H1 (cell line): ENCODE results near the gene TMTC4. TPM values are rescaled to one million over a fixed set of nuclear protein-coding genes. Genes with fewer than 3 reads are reported as not detected.

Experiments
- CTCF ChIA-PET: fragments of 300-600 bp; sonication (Branson Sonifier 250); formaldehyde crosslinking; loops from one replicate; lab custom pipeline; 2021; ENCODE audit not compliant: partially characterized antibody; lab: Charles Lee
- POLR2A ChIA-PET: fragments of 300-600 bp; sonication (Branson Sonifier 250); formaldehyde crosslinking; loops from one replicate; lab custom pipeline; 2021; ENCODE audit warnings: inconsistent platforms; ENCODE audit not compliant: partially characterized antibody; lab: Charles Lee
- DNase-seq, 2 experiments: peaks; one replicate each; pipeline versions ENCODE4 v3.0.0 to v3.0.0-alpha.2; 2010 to 2022; ENCODE audit warnings: low spot score in 2 of 2, low read depth in 1 of 2, mixed read lengths in 1 of 2
- FAIRE-seq: peaks from 2 replicates; lab custom pipeline; 2011; peaks lifted over from hg19 to GRCh38; lab: Jason Lieb, UNC
- H2AFZ ChIP-seq: 2 replicates; pipeline ENCODE4 v1.8.1; 2012; ENCODE audit warnings: low read length, inconsistent platforms
- H2AK5ac ChIP-seq: 2 replicates; pipeline ENCODE4 v1.6.1; 2013; ENCODE audit warnings: low read depth, low read length
- H2BK120ac ChIP-seq: replicated peaks from 2 replicates; pipeline ENCODE3; 2013; ENCODE audit warnings: low read depth, low read length, inconsistent platforms
- H2BK12ac ChIP-seq: 2 replicates; pipeline ENCODE4 v1.6.1; 2013; ENCODE audit warnings: low read depth, low read length
- H2BK15ac ChIP-seq: 2 replicates; pipeline ENCODE4 v1.6.1; 2013; ENCODE audit warnings: low read length
- H2BK20ac ChIP-seq: 2 replicates; pipeline ENCODE4 v1.6.1; 2013; ENCODE audit warnings: low read length
- H2BK5ac ChIP-seq: 2 replicates; pipeline ENCODE4 v1.6.1; 2013; ENCODE audit warnings: low read depth, low read length
- H3K14ac ChIP-seq: 2 replicates; pipeline ENCODE4 v1.6.1; 2013; ENCODE audit warnings: inconsistent platforms; ENCODE audit not compliant: insufficient read length
- H3K18ac ChIP-seq: 2 replicates; pipeline ENCODE4 v1.6.1; 2013; ENCODE audit warnings: low read length; ENCODE audit errors: extremely low read depth
- H3K23ac ChIP-seq: 2 replicates; pipeline ENCODE4 v1.6.1; 2013; ENCODE audit warnings: inconsistent platforms; ENCODE audit not compliant: insufficient read length
- H3K23me2 ChIP-seq: 2 replicates; pipeline ENCODE4 v1.6.1; 2013; ENCODE audit warnings: low read depth, low read length
- H3K27ac ChIP-seq: 2 replicates; pipeline ENCODE4 v1.6.1; 2011; ENCODE audit warnings: low read depth, low read length, inconsistent platforms
- H3K27me3 ChIP-seq, 4 experiments: replicated peaks in 1 of 4; 1 replicate in 1 of 4; 2 replicates in 3 of 4; pipeline versions ENCODE4 v1.6.1 to v1.8.1; 2011 to 2013; ENCODE audit warnings: low read length in 3 of 4, mild to moderate bottlenecking in 3 of 4, inconsistent platforms in 2 of 4, mixed read lengths in 2 of 4, moderate library complexity in 1 of 4; ENCODE audit not compliant: control insufficient read depth in 3 of 4, insufficient read depth in 3 of 4; ENCODE audit errors: extremely low read depth in 1 of 4
- H3K36me3 ChIP-seq, 4 experiments: 2 replicates each; pipeline versions ENCODE4 v1.6.1 to v1.8.1; 2011 to 2013; ENCODE audit warnings: mild to moderate bottlenecking in 4 of 4, low read length in 3 of 4, moderate library complexity in 2 of 4, control low read depth in 1 of 4, inconsistent platforms in 1 of 4; ENCODE audit not compliant: insufficient read depth in 4 of 4, control insufficient read depth in 2 of 4
- H3K4ac ChIP-seq: replicated peaks from 2 replicates; pipeline ENCODE3; 2013; ENCODE audit warnings: low read length, low read depth, mixed read lengths, inconsistent platforms; ENCODE audit not compliant: insufficient read length
- H3K4me1 ChIP-seq, 4 experiments: replicated peaks in 1 of 4; 1 replicate in 1 of 4; 2 replicates in 3 of 4; pipeline versions ENCODE4 v1.6.1 to v1.8.1; 2011 to 2013; ENCODE audit warnings: low read length in 3 of 4, inconsistent platforms in 2 of 4, mixed read lengths in 1 of 4; ENCODE audit not compliant: insufficient read depth in 4 of 4, control insufficient read depth in 3 of 4
- H3K4me2 ChIP-seq, 2 experiments: 2 replicates each; pipeline versions ENCODE4 v1.6.1 to v1.8.1; 2011 to 2013; ENCODE audit warnings: low read depth in 2 of 2, low read length in 2 of 2, control low read depth in 1 of 2, inconsistent platforms in 1 of 2, mild to moderate bottlenecking in 1 of 2; ENCODE audit not compliant: insufficient read depth in 1 of 2
- H3K4me3 ChIP-seq, 4 experiments: fragments of 200-600, 300-600 bp in 1 of 4; sonication (generic), shearing (Covaris generic), sonication (Bioruptor Twin) in 1 of 4; 2 replicates each; pipeline versions ENCODE4 v1.5.1 to v1.8.1; 2011 to 2016; ENCODE audit warnings: low read length in 4 of 4, low read depth in 3 of 4, control low read depth in 2 of 4, inconsistent platforms in 2 of 4, mild to moderate bottlenecking in 2 of 4, mixed read lengths in 1 of 4, moderate library complexity in 1 of 4; ENCODE audit not compliant: insufficient read depth in 2 of 4; ENCODE audit errors: extremely low read depth in 1 of 4
- H3K56ac ChIP-seq: replicated peaks from 2 replicates; pipeline ENCODE3; 2013; ENCODE audit warnings: low read depth, mild to moderate bottlenecking, mixed read lengths, low read length, inconsistent platforms; ENCODE audit not compliant: insufficient read length
- H3K79me1 ChIP-seq: 2 replicates; pipeline ENCODE4 v1.6.1; 2013; ENCODE audit warnings: low read depth, low read length, control low read depth
- H3K79me2 ChIP-seq, 2 experiments: 2 replicates each; pipeline versions ENCODE4 v1.6.1 to v1.8.1; 2012 to 2013; ENCODE audit warnings: low read length in 2 of 2, mild to moderate bottlenecking in 2 of 2, inconsistent platforms in 1 of 2; ENCODE audit not compliant: insufficient read depth in 2 of 2, control insufficient read depth in 1 of 2
- H3K9ac ChIP-seq, 4 experiments: replicated peaks in 1 of 4; 1 replicate in 1 of 4; 2 replicates in 3 of 4; pipeline versions ENCODE4 v1.6.1 to v1.8.1; 2011 to 2013; ENCODE audit warnings: low read depth in 3 of 4, low read length in 3 of 4, control low read depth in 2 of 4, mild to moderate bottlenecking in 2 of 4, moderate library complexity in 2 of 4, inconsistent platforms in 1 of 4; ENCODE audit errors: extremely low read depth in 1 of 4
- H3K9me3 ChIP-seq, 2 experiments: 2 replicates each; pipeline versions ENCODE4 v1.6.1 to v1.8.1; 2012 to 2013; ENCODE audit warnings: mild to moderate bottlenecking in 2 of 2, moderate library complexity in 2 of 2, control low read depth in 1 of 2, inconsistent platforms in 1 of 2, low read depth in 1 of 2, low read length in 1 of 2, mixed read lengths in 1 of 2; ENCODE audit not compliant: insufficient read depth in 2 of 2
- H4K20me1 ChIP-seq, 2 experiments: replicated peaks in 1 of 2; 2 replicates each; pipeline versions ENCODE3 to v1.8.1; 2011 to 2013; ENCODE audit warnings: inconsistent platforms in 2 of 2, low read length in 2 of 2, mild to moderate bottlenecking in 1 of 2; ENCODE audit not compliant: insufficient read depth in 2 of 2, control insufficient read depth in 1 of 2
- H4K5ac ChIP-seq: 2 replicates; pipeline ENCODE4 v1.6.1; 2013; ENCODE audit warnings: low read length, low read depth, mixed read lengths, inconsistent platforms; ENCODE audit not compliant: insufficient read length
- H4K8ac ChIP-seq: 2 replicates; pipeline ENCODE4 v1.8.0; 2013; ENCODE audit warnings: mild to moderate bottlenecking, moderate library complexity, low read length, inconsistent platforms; ENCODE audit not compliant: insufficient read depth; ENCODE audit errors: extremely low read depth
- H4K91ac ChIP-seq: replicated peaks from 2 replicates; pipeline ENCODE3; 2013; ENCODE audit warnings: low read length, mixed read lengths, inconsistent platforms; ENCODE audit not compliant: insufficient read length
- ASH2L ChIP-seq: fragments of 200-600, 300-600 bp; sonication (generic); IDR thresholded peaks from one replicate; pipeline ENCODE4 v1.7.1; 2017; ENCODE audit warnings: low read length
- CHD1 ChIP-seq: IDR thresholded peaks from 2 replicates; pipeline ENCODE4 v1.6.1; 2012; ENCODE audit warnings: low read depth, low read length, improper control_type of control experiment
- HDAC6 ChIP-seq: IDR thresholded peaks from one replicate; pipeline ENCODE4 v1.7.1; 2012; ENCODE audit warnings: low read depth, mild to moderate bottlenecking, inconsistent platforms, low read length, moderate library complexity
- JUN ChIP-seq: IDR thresholded peaks from 2 replicates; pipeline ENCODE4 v1.6.1; 2011; ENCODE audit warnings: low read depth, mild to moderate bottlenecking, improper control_type of control experiment, low read length
- JUND ChIP-seq: IDR thresholded peaks from 2 replicates; pipeline ENCODE4 v1.6.1; 2011; ENCODE audit warnings: mild to moderate bottlenecking, improper control_type of control experiment, low read length
- KDM1A ChIP-seq: fragments of 200-600, 300-600 bp; sonication (generic); IDR thresholded peaks from 2 replicates; pipeline ENCODE4 v1.7.1; 2016; ENCODE audit warnings: mild to moderate bottlenecking, low read length, borderline replicate concordance
- POU5F1 ChIP-seq: IDR thresholded peaks from 2 replicates; pipeline ENCODE4 v1.6.1; 2011; ENCODE audit warnings: low read depth, mild to moderate bottlenecking, low read length, moderate library complexity
- RNF2 ChIP-seq: fragments of 200-900, 300-1000 bp; sonication (generic); IDR thresholded peaks from 2 replicates; pipeline ENCODE4 v1.7.1; 2016; ENCODE audit warnings: borderline replicate concordance, low read depth, mild to moderate bottlenecking, antibody characterized with exemption, low read length; ENCODE audit not compliant: poor library complexity, severe bottlenecking; ENCODE audit errors: missing control alignments
- RXRA ChIP-seq: IDR thresholded peaks from 2 replicates; pipeline ENCODE4 v1.6.1; 2011; ENCODE audit warnings: low read depth, mild to moderate bottlenecking, low read length, moderate library complexity; ENCODE audit not compliant: insufficient read depth
- SIRT6 ChIP-seq: IDR thresholded peaks from one replicate; pipeline ENCODE4 v1.7.1; 2012; ENCODE audit warnings: low read length, inconsistent platforms
- SRF ChIP-seq: IDR thresholded peaks from 2 replicates; pipeline ENCODE4 v1.6.1; 2011; ENCODE audit warnings: mild to moderate bottlenecking, low read depth, low read length, moderate library complexity
- WGBS, 2 experiments: shearing (Covaris generic) in 1 of 2; methylation state at CpG; one replicate each; pipeline versions ENCODE4 v1.1.6 to v1.1.7; 2013 to 2015; ENCODE audit warnings: low lambda C conversion rate in 2 of 2, mixed read lengths in 2 of 2, inconsistent platforms in 1 of 2, low coverage in 1 of 2, missing lambda C conversion rate in 1 of 2; ENCODE audit not compliant: insufficient replicate concordance in 2 of 2, insufficient coverage in 1 of 2, insufficient read length in 1 of 2; ENCODE audit errors: extremely low coverage in 1 of 2, missing lambda C conversion rate in 1 of 2; 5-methylcytosine and 5-hydroxymethylcytosine counted together
- polyA plus RNA-seq, 7 experiments: library from polyadenylated mRNA; depleted of rRNA in 3 of 7; stranded (reverse) in 5 of 7; unstranded in 2 of 7; fragments of >200 nt in 5 of 7; fragments of 200-250 nt in 2 of 7; gene quantifications; 1 replicate in 5 of 7; 2 replicates in 1 of 7; 4 replicates in 1 of 7; pipeline versions ENCODE4 v1.2.1 to v1.2.3, GENCODE V29; 2011 to 2013; ENCODE audit warnings: missing spikeins in 2 of 7, mixed read lengths in 2 of 7
- total RNA-seq: library from RNA; stranded (reverse); fragmentation: NEBNext Ultra II Directional; extraction: Animal tissue kit (Norgen Biotek cat#: 25700); gene quantifications from 2 replicates; pipeline ENCODE4 v1.2.1, GENCODE V29; 2021
- TF ChIP-seq, protein P1 (sequence below): IDR thresholded peaks from 2 replicates; pipeline ENCODE4 v1.6.1; 2011; ENCODE audit warnings: low read length, improper control_type of control experiment

The TMTC4 gene
- total and polyA plus RNA-seq, 2 of the 8 experiments (the other 6 are each of a cell fraction or from before 2014, with no cell fraction given): 26.3 to 42.6 TPM

DNA sequence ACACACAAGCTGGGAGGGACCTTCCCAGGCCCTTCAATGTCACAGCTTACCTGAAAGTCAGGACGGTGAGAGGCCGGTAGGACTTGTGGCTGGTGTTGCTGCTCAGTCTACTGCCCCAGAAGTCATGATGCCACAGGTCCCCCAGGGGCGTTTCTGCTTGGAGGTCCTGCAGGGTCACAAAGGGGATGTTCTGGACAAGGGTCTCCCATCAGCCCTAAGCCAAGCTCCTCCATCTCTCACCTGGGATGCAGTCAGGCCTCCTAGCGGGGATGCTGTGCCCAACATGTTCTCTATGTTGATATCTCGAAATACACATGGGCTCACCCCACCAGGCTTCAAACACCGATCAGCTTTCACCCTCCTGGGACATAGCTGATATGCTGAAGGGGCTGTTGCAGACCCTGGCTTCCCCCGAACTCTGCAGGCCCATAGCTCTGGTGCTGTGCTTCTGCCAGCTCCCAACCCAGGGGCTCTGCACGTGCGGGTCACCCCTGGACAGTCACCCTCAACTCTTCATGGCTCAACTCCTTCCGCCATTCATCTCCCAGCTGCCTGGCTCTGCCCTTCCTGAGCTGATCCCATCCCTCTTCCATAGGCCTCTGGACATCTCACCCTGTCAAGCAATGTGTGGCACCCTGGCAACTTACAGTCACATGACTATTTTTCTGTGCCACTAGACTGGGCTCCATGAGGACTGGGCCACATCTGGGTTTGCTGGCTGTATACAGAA lies 10.3 kb downstream of the TMTC4 start:
- peaks cover 0 to 3% of the 10 kb centered on the region in 2 experiments for H4K20me1 ChIP-seq
- FAIRE-seq: no peak
- peaks cover 5 to 74% (median 43%) of the 10 kb centered on the region in 4 experiments; a peak in 7 of 8 replicates for H3K36me3 ChIP-seq
- no peak overlapping the region for H3K56ac ChIP-seq
- H3K4me2 ChIP-seq: no peak overlapping the region
- H2AK5ac ChIP-seq: no peak overlapping the region
- no peak overlapping the region for H4K5ac ChIP-seq
- 93% methylated on average over 10 of the region's 10 CpGs; no CpG with 5 or more reads in 1 of the 2 experiments for WGBS, 2 experiments
- H2BK20ac ChIP-seq: no peak overlapping the region
- peaks cover 0 to 4% (median 2%) of the 10 kb centered on the region in 4 experiments; a peak in 3 of 7 replicates for H3K4me1 ChIP-seq
- no peaks in the 10 kb centered on the region for H3K79me1 ChIP-seq
- no peak overlapping the region for H3K9ac ChIP-seq
- ChIA-PET CTCF (interaction anchor here (0.9 to 2.0 kb wide), 7 partner anchors 10 to 463 kb away, joined by 3 to 8 read pairs (median 3); partner anchors contain the start of gene TMTC4), POLR2A (interaction anchor here (1.6 kb wide), 1 partner anchor 10 kb away, joined by 4 read pairs; the partner anchor contains the start of gene TMTC4)
- no peaks in the 10 kb centered on the region for H3K9me3 ChIP-seq
- no peak overlapping the region for H2BK15ac ChIP-seq
- H4K8ac ChIP-seq: peak overlapping the region; percentile 80; the same call in 1 of the 2 replicates
- H3K23ac ChIP-seq: no peak overlapping the region
- H3K4ac ChIP-seq: no peak overlapping the region
- no peak overlapping the region for H3K14ac ChIP-seq
- H3K27me3 ChIP-seq: no peaks in the 10 kb centered on the region
- no peak overlapping the region for H3K18ac ChIP-seq
- H3K4me3 ChIP-seq: no peak overlapping the region
- H2BK5ac ChIP-seq: no peak overlapping the region
- no peak overlapping the region for H2AFZ ChIP-seq
- no peaks in the 10 kb centered on the region for H3K23me2 ChIP-seq
- no peak overlapping the region for H2BK12ac ChIP-seq
- no peak overlapping the region for H4K91ac ChIP-seq
- no peaks in the 10 kb centered on the region for H3K79me2 ChIP-seq
- no peak overlapping the region for H2BK120ac ChIP-seq
- no peak overlapping the region for H3K27ac ChIP-seq
- DNase-seq: no peak
- TF ChIP-seq RXRA (no peak), JUN (no peak), CHD1 (no peak), ASH2L (no peak), JUND (no peak), POU5F1 (no peak), SIRT6 (no peak), SRF (no peak), RNF2 (no peak), HDAC6 (no peak), KDM1A (no peak)
- TF ChIP-seq, protein P1, sequence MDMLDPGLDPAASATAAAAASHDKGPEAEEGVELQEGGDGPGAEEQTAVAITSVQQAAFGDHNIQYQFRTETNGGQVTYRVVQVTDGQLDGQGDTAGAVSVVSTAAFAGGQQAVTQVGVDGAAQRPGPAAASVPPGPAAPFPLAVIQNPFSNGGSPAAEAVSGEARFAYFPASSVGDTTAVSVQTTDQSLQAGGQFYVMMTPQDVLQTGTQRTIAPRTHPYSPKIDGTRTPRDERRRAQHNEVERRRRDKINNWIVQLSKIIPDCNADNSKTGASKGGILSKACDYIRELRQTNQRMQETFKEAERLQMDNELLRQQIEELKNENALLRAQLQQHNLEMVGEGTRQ: no peak
